ENCODE data around the gene SLC7A6.

DNA sequence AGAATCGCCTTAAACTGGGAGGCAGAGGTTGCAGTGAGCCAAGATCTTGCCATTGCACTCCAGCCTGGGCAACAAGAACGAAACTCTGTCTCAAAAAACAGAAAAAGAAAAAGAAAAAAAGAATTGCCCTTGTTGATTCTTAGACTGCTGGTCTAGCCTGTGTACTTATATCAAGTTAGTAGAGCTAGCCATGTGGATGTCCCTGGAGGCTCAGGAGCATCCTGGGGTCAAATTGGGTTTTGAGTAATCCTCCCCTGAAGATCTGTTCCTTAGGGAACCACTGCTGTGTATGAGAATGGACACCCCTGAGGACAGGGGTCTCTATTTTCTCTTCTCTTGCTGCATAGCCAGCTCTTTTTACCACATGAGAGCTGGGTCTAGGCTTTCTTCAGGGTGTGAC, 24.9 kb downstream of the SLC7A6 start:
- no peak for TF ChIP-seq ZNF565 (CRISPR knock-in tag; conservative IDR thresholded peaks at IDR 0.05; ENCODE audit: low read depth)
- TF ChIP-seq ZFP3 (CRISPR knock-in tag; IDR thresholded peaks at IDR 0.05): no peak
- no peak for TF ChIP-seq TSHZ2 (CRISPR knock-in tag; IDR thresholded peaks at IDR 0.05)
- TF ChIP-seq ESRRG (CRISPR knock-in tag; IDR thresholded peaks at IDR 0.05): no peak
- no peak for TF ChIP-seq ZNF70 (CRISPR knock-in tag; IDR thresholded peaks at IDR 0.05)
- no peak for TF ChIP-seq BACH2 (CRISPR knock-in tag; IDR thresholded peaks at IDR 0.05; ENCODE audit: borderline replicate concordance)
- TF ChIP-seq, protein P1, sequence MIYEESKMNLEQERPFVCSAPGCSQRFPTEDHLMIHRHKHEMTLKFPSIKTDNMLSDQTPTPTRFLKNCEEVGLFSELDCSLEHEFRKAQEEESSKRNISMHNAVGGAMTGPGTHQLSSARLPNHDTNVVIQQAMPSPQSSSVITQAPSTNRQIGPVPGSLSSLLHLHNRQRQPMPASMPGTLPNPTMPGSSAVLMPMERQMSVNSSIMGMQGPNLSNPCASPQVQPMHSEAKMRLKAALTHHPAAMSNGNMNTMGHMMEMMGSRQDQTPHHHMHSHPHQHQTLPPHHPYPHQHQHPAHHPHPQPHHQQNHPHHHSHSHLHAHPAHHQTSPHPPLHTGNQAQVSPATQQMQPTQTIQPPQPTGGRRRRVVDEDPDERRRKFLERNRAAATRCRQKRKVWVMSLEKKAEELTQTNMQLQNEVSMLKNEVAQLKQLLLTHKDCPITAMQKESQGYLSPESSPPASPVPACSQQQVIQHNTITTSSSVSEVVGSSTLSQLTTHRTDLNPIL (CRISPR knock-in tag; IDR thresholded peaks at IDR 0.05; ENCODE audit: low read depth): no peak
- no peak for TF ChIP-seq PATZ1 (CRISPR knock-in tag; IDR thresholded peaks at IDR 0.05; ENCODE audit: borderline replicate concordance)
- no peak for TF ChIP-seq TOX (CRISPR knock-in tag; IDR thresholded peaks at IDR 0.05; ENCODE audit: borderline replicate concordance)

Data from SK-N-SH treated with all-trans-retinoic acid at 6 μM for 48 hours (cell line).